ENCODE data around the gene C5orf22.

DNA sequence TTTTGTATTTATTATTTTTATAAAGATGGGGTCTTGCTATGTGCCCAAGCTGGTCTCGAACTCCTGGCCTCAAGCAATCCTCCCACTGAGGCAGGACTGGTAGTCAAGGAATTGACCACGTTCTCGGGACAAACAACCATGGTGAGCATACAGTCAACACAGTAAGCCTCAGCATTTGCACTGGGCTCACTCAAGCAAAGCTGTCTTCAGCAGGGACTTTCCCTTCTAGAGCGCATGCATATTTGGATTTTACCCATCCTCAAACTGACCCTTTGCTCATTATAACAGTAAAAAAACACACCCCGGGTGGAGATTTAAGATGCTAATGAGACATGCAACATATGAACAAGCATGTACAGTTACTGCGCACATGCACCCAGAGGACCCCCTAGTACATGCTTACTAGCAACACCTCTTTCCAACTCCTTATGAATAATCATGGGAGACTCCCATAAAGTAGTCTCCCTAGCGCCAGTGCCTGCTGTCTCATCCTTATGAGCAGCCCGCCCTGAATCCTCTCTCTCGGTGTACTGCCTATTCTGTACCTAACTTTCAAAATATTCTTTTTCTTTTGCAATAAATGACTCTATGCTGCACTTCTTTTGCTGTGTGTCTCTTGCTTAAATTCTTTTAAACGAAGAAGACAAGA, 41.5 kb downstream of the C5orf22 start:
- TF ChIP-seq, protein P1, sequence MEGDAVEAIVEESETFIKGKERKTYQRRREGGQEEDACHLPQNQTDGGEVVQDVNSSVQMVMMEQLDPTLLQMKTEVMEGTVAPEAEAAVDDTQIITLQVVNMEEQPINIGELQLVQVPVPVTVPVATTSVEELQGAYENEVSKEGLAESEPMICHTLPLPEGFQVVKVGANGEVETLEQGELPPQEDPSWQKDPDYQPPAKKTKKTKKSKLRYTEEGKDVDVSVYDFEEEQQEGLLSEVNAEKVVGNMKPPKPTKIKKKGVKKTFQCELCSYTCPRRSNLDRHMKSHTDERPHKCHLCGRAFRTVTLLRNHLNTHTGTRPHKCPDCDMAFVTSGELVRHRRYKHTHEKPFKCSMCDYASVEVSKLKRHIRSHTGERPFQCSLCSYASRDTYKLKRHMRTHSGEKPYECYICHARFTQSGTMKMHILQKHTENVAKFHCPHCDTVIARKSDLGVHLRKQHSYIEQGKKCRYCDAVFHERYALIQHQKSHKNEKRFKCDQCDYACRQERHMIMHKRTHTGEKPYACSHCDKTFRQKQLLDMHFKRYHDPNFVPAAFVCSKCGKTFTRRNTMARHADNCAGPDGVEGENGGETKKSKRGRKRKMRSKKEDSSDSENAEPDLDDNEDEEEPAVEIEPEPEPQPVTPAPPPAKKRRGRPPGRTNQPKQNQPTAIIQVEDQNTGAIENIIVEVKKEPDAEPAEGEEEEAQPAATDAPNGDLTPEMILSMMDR (IDR thresholded peaks at IDR 0.05): no peak
- no peak for TF ChIP-seq POLR2A (IDR thresholded peaks at IDR 0.05)
